Measurements from ENCODE around the gene PRUNE2.
A peak's percentile ranks its signal among the peaks of the same experiment; 100 is the strongest.
"Not testable (repeated sequence)": the region's sequence is repeated elsewhere in the genome, so short reads cannot be mapped to it uniquely, and the experiment has no call there.

DNA sequence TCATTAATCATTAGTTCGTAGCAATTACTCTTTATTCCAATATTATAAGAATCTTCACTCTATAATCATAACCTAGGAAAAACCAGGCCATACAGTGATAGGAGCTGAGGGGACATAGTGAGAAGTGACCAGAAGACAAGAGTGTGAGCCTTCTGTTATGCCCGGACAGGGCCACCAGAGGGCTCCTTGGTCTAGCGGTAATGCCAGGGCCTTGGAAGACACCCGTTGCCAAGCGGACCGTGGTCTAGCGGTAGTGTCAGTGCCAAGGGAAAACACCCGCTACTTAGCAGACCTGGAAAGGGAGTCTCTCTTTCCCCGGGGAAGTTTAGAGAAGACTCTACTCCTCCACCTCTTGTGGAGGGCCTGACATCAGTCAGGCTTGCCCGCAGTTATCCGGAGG is 239.9 kb downstream of the PRUNE2 start:
- not testable (repeated sequence) for TF ChIP-seq SIN3A (IDR thresholded peaks at IDR 0.05; ENCODE audit: low read depth); POLR2AphosphoS5 (IDR thresholded peaks at IDR 0.05; ENCODE audit: low read depth, low read length); TCF7L2 (IDR thresholded peaks at IDR 0.05; ENCODE audit: borderline replicate concordance, extremely low read depth, insufficient read depth, insufficient read length); EZH2 (IDR thresholded peaks at IDR 0.05); POLR2A (IDR thresholded peaks at IDR 0.05; ENCODE audit: borderline replicate concordance, extremely low read depth, insufficient read depth, insufficient read length); CBX3 (IDR thresholded peaks at IDR 0.05; ENCODE audit: low read depth); ZBTB33 (IDR thresholded peaks at IDR 0.05; ENCODE audit: extremely low read depth, insufficient replicate concordance, low read length)
- peak; percentile 47 to 70 (median 57); a peak in 5 of 6 replicates for TF ChIP-seq CTCF (IDR thresholded peaks at IDR 0.05 in 2 of 3, conservative IDR thresholded peaks at IDR 0.05 in 1 of 3; ENCODE audit: borderline replicate concordance in 1 of 3, insufficient read depth in 1 of 3, low read depth in 2 of 3, low read length in 2 of 3)

Data from HCT116 (cell line).